Inferior parietal cortex (tissue), 1 donor: ENCODE results near the gene GNG14.
A peak's percentile ranks its signal among the peaks of the same experiment; 100 is the strongest.
"Not testable (repeated sequence)": the region's sequence is repeated elsewhere in the genome, so short reads cannot be mapped to it uniquely, and the experiment has no call there.

ENCODE experiments used
- DNase-seq: peaks from one replicate; pipeline ENCODE4 v3.0.0-alpha.2; 2016; ENCODE audit errors: extremely low spot score

GNG14 gene

GRCh38 chr19:12667731-12668302 lies 20.0 kb upstream of the GNG14 start:
- DNase-seq, result no peak

GRCh38 chr19:12668346-12668745 lies 19.5 kb upstream of the GNG14 start:
- DNase-seq, result no peak

- no peak for DNase-seq
These were observed 18.9 kb upstream of the GNG14 start for GRCh38 chr19:12668932-12669269.

GRCh38 chr19:12669270-12670158 lies 18.3 kb upstream of the GNG14 start:
- DNase-seq, result peak; percentile 93

GRCh38 chr19:12670159-12670928 lies 17.5 kb upstream of the GNG14 start:
- no peak for DNase-seq

GRCh38 chr19:12672744-12673143 lies 15.1 kb upstream of the GNG14 start:
- DNase-seq, result no peak

- DNase-seq, result no peak
These were observed 12.4 kb upstream of the GNG14 start for GRCh38 chr19:12675399-12675798.

GRCh38 chr19:12675940-12676339 lies 11.9 kb upstream of the GNG14 start:
- no peak for DNase-seq

- DNase-seq, result peak; percentile 76
These were observed 11.4 kb upstream of the GNG14 start for GRCh38 chr19:12676384-12676792.

- no peak for DNase-seq
These were observed 10.9 kb upstream of the GNG14 start for GRCh38 chr19:12676928-12677327.

GRCh38 chr19:12678039-12678438 lies 9.8 kb upstream of the GNG14 start:
- not testable (repeated sequence) for DNase-seq

- DNase-seq, result no peak
These were observed 7.8 kb upstream of the GNG14 start for GRCh38 chr19:12680034-12680433.

GRCh38 chr19:12681074-12681987 lies 6.5 kb upstream of the GNG14 start, which contains the start of gene DHPS:
Gene DHPS (minus strand): TSS chr19:12681880. CDS start chr19:12681766, 114 bp downstream.
- DNase-seq, result peak; percentile 99

GRCh38 chr19:12685831-12686230 lies 2.0 kb upstream of the GNG14 start:
- DNase-seq, result no peak

- no peak for DNase-seq
These were observed 1.2 kb downstream of the GNG14 start for GRCh38 chr19:12689012-12689411.

- no peak for DNase-seq
These were observed 1.9 kb downstream of the GNG14 start for GRCh38 chr19:12689581-12690216.

- DNase-seq, result no peak
These were observed 5.2 kb downstream of the GNG14 start for GRCh38 chr19:12692960-12693359.

- DNase-seq, result no peak
These were observed 6.8 kb downstream of the GNG14 start for GRCh38 chr19:12694641-12695040.

- no peak for DNase-seq
These were observed 7.3 kb downstream of the GNG14 start for GRCh38 chr19:12695096-12695495.

- no peak for DNase-seq
These were observed 7.7 kb downstream of the GNG14 start for GRCh38 chr19:12695514-12695913.

GRCh38 chr19:12695997-12696365 lies 8.2 kb downstream of the GNG14 start:
- no peak for DNase-seq
